GM12878 (cell line): ENCODE measurements around the gene DPP9.

ENCODE experiments used
- EP300 ChIP-seq, 2 experiments: fragments of 150-350 bp in 1 of 2; IDR thresholded peaks; 2 replicates each; pipeline ENCODE4 v1.6.1; 2011 to 2012; ENCODE audit warnings: low read depth in 2 of 2, low read length in 2 of 2, borderline replicate concordance in 1 of 2, improper control_type of control experiment in 1 of 2, inconsistent platforms in 1 of 2; ENCODE audit not compliant: control insufficient read depth in 1 of 2
- ESRRA ChIP-seq: IDR thresholded peaks from 2 replicates; pipeline ENCODE4 v1.6.1; 2012; ENCODE audit warnings: mild to moderate bottlenecking, low read length, improper control_type of control experiment
- MYC ChIP-seq: IDR thresholded peaks from 2 replicates; pipeline ENCODE4 v1.6.1; 2011; ENCODE audit warnings: mild to moderate bottlenecking, low read length, moderate library complexity, inconsistent platforms; ENCODE audit not compliant: insufficient read depth, insufficient replicate concordance, insufficient read length, severe bottlenecking
- RAD21 ChIP-seq: IDR thresholded peaks from 2 replicates; pipeline ENCODE4 v1.6.1; 2011; ENCODE audit warnings: mild to moderate bottlenecking, low read depth, low read length, moderate library complexity; ENCODE audit not compliant: insufficient read depth
- SP1 ChIP-seq: IDR thresholded peaks from one replicate; pipeline ENCODE4 v1.6.1; 2011; ENCODE audit warnings: low read depth, low read length
- TCF12 ChIP-seq: IDR thresholded peaks from 2 replicates; pipeline ENCODE4 v1.6.1; 2011; ENCODE audit warnings: low read depth, mild to moderate bottlenecking, low read length
- ZNF217 ChIP-seq: fragments of 450-650 bp; IDR thresholded peaks from 2 replicates; pipeline ENCODE4 v1.6.1; 2017; ENCODE audit warnings: antibody characterized with exemption, mild to moderate bottlenecking

DNA sequence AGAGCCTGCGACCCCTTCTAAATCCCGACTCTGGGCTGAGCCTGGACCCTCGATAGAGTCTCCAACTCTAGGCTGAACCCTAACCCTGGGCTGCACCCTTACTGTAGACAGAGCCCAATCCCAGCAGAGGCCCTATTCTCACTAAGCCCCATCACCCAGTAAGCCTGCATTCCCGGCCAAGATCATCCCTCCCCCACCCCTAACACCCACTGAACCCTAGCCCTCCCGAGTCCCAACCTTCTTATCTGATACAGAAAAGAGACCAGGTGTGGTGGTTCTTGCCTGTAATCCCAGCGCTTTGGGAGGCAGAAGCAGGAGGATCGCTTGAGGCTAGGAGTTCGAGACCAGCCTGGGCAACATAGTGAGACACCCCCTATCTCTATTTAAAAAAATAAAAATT, 86.9 kb downstream of the DPP9 start:
- TF ChIP-seq EP300 (IDR thresholded peaks at IDR 0.05; ENCODE audit: borderline replicate concordance in 1 of 2, control insufficient read depth in 1 of 2, low read depth in 2 of 2, low read length in 2 of 2) (no peak), MYC (no peak), TCF12 (no peak), SP1 (no peak), ZNF217 (no peak), RAD21 (no peak), ESRRA (no peak)
